GM12878 (cell line): Measurements from ENCODE around the gene FSIP1. TPM values are rescaled to one million over a fixed set of nuclear protein-coding genes. Genes with fewer than 3 reads are reported as not detected.

Experiments used
- ATAC-seq: fragments of 200-7000 bp; cut with Tn5 transposase; 3 replicates; pipeline ENCODE4 v1.9.1; 2020; ENCODE audit warnings: mild to moderate bottlenecking, moderate library complexity
- BruUV-seq: library from RNA; stranded (reverse); fragments of 400-500 nt; replicated peaks from 2 replicates; lab custom pipeline; 2021; lab: Mats Ljungman, UMichigan
- CTCF ChIA-PET: fragments of 300-600 bp; sonication (Branson Sonifier 250); formaldehyde crosslinking; extraction: SDS; loops from one replicate; lab custom pipeline; 2021; ENCODE audit warnings: inconsistent platforms; lab: Yijun Ruan, JAX
- POLR2A ChIA-PET: fragments of 350-600 bp; formaldehyde crosslinking; extraction: SDS; loops from one replicate; lab custom pipeline; 2021; ENCODE audit warnings: inconsistent platforms; lab: Charles Lee
- RAD21 ChIA-PET: fragments of 300-600 bp; sonication (Branson Sonifier 250); formaldehyde crosslinking; loops from one replicate; lab custom pipeline; 2023; ENCODE audit warnings: antibody characterized with exemption; ENCODE audit not compliant: unreplicated experiment; lab: Charles Lee
- SMC1A ChIA-PET: fragments of 300-600 bp; sonication (Branson Sonifier 250); formaldehyde crosslinking; loops from one replicate; lab custom pipeline; 2023; ENCODE audit not compliant: unreplicated experiment, uncharacterized antibody; lab: Charles Lee
- DNase-seq: peaks from one replicate; pipeline ENCODE4 v3.0.0-alpha.2; 2011; ENCODE audit warnings: low read depth, low spot score
- FAIRE-seq: peaks from 3 replicates; lab custom pipeline; 2011; peaks lifted over from hg19 to GRCh38; lab: Jason Lieb, UNC
- H2AFZ ChIP-seq: 2 replicates; pipeline ENCODE4 v1.6.0; 2011; ENCODE audit warnings: low read depth, low read length, control low read depth; ENCODE audit not compliant: control insufficient read depth
- H3K27ac ChIP-seq: 2 replicates; pipeline ENCODE4 v1.5.1; 2011; ENCODE audit warnings: control low read depth; ENCODE audit not compliant: control insufficient read depth, insufficient read depth
- H3K27me3 ChIP-seq, 2 experiments: replicated peaks in 1 of 2; 2 replicates each; pipeline versions ENCODE4 v1.6.0 to v1.6.1; 2011; ENCODE audit warnings: low read length in 1 of 2; ENCODE audit not compliant: control insufficient read depth in 2 of 2, insufficient read depth in 2 of 2
- H3K36me3 ChIP-seq, 2 experiments: 2 replicates each; pipeline ENCODE4 v1.5.1; 2011; ENCODE audit warnings: low read length in 1 of 2; ENCODE audit not compliant: control insufficient read depth in 2 of 2, insufficient read depth in 2 of 2
- H3K4me1 ChIP-seq: 2 replicates; pipeline ENCODE4 v1.6.1; 2011; ENCODE audit warnings: mild to moderate bottlenecking, low read length, moderate library complexity, mixed read lengths; ENCODE audit not compliant: control insufficient read depth, insufficient read depth
- H3K4me2 ChIP-seq: 2 replicates; pipeline ENCODE4 v1.6.0; 2011; ENCODE audit warnings: control low read depth; ENCODE audit not compliant: control insufficient read depth, insufficient read depth
- H3K4me3 ChIP-seq: fragments of 200-600 bp; sonication (generic); 2 replicates; pipeline ENCODE4 v1.5.1; 2016
- H3K79me2 ChIP-seq: 2 replicates; pipeline ENCODE4 v1.6.0; 2011; ENCODE audit warnings: low read length; ENCODE audit not compliant: control insufficient read depth, insufficient read depth
- H3K9ac ChIP-seq: 2 replicates; pipeline ENCODE4 v1.8.0; 2011; ENCODE audit warnings: low read length, control low read depth, mixed read lengths; ENCODE audit not compliant: control insufficient read depth, insufficient read depth
- H3K9me3 ChIP-seq: replicated peaks from 3 replicates; pipeline ENCODE4 v1.5.1; 2011; ENCODE audit warnings: mild to moderate bottlenecking, low read length; ENCODE audit not compliant: control insufficient read depth, insufficient read depth
- H4K20me1 ChIP-seq: 2 replicates; pipeline ENCODE4 v1.6.0; 2011; ENCODE audit not compliant: control insufficient read depth, insufficient read depth
- CEBPZ ChIP-seq: fragments of 150-350 bp; IDR thresholded peaks from 2 replicates; pipeline ENCODE4 v1.6.1; 2016; ENCODE audit warnings: low read depth, low read length
- GABPA ChIP-seq: IDR thresholded peaks from 2 replicates; pipeline ENCODE4 v1.6.1; 2014; ENCODE audit warnings: antibody characterized with exemption, low read depth, mild to moderate bottlenecking, inconsistent platforms
- MYC ChIP-seq: IDR thresholded peaks from 2 replicates; pipeline ENCODE4 v1.6.1; 2011; ENCODE audit warnings: mild to moderate bottlenecking, low read length, moderate library complexity, inconsistent platforms; ENCODE audit not compliant: insufficient read depth, insufficient replicate concordance, insufficient read length, severe bottlenecking
- NFIC ChIP-seq: IDR thresholded peaks from 2 replicates; pipeline ENCODE4 v1.6.1; 2012; ENCODE audit warnings: low read depth, mild to moderate bottlenecking, inconsistent platforms, low read length, moderate library complexity
- NR2F1 ChIP-seq: fragments of 450-650 bp; conservative IDR thresholded peaks from 2 replicates; pipeline ENCODE4 v1.6.1; 2017; ENCODE audit warnings: mild to moderate bottlenecking
- RBBP5 ChIP-seq: fragments of 200-600 bp; sonication (generic); conservative IDR thresholded peaks from 2 replicates; pipeline ENCODE4 v1.6.1; 2016
- RUNX3 ChIP-seq: IDR thresholded peaks from 2 replicates; pipeline ENCODE4 v1.6.1; 2012; ENCODE audit warnings: low read length, inconsistent platforms
- SMARCA5 ChIP-seq: fragments of 450-650 bp; IDR thresholded peaks from 2 replicates; pipeline ENCODE4 v1.6.1; 2017; ENCODE audit warnings: mild to moderate bottlenecking
- SREBF2 ChIP-seq: IDR thresholded peaks from 2 replicates; pipeline ENCODE4 v1.6.1; 2012; ENCODE audit warnings: mild to moderate bottlenecking, low read length
- TAF1 ChIP-seq: IDR thresholded peaks from 2 replicates; pipeline ENCODE4 v1.6.1; 2011; ENCODE audit warnings: mild to moderate bottlenecking, low read depth, low read length, borderline replicate concordance
- WGBS: methylation state at CpG from one replicate; pipeline ENCODE4 v1.1.6; 2016; ENCODE audit warnings: low lambda C conversion rate; ENCODE audit not compliant: insufficient replicate concordance, insufficient coverage; ENCODE audit errors: missing lambda C conversion rate; 5-methylcytosine and 5-hydroxymethylcytosine counted together
- in situ Hi-C: fragments of 300-500 bp; cut with MboI; formaldehyde crosslinking; loops from 9 replicates; pipeline ENCODE4 v1.14.3; 2018; ENCODE audit warnings: mixed read lengths
- intact Hi-C: fragments of 100-400 bp; cut with micrococcal nuclease; formaldehyde crosslinking; loops from one replicate; pipeline ENCODE4 v1.14.2; 2022; ENCODE audit not compliant: unreplicated experiment
- polyA plus RNA-seq, 11 experiments: library from polyadenylated mRNA; depleted of rRNA in 4 of 11; unstranded in 6 of 11; stranded (reverse) in 5 of 11; fragments of >200 nt; fragmentation: Nextera tagmentation in 4 of 11; fragmentation: Illumina TruSeq in 1 of 11; extraction: Ambion mirVana in 4 of 11; extraction: Trizol in 1 of 11; gene quantifications; 1 replicate in 1 of 11; 2 replicates in 10 of 11; pipeline versions ENCODE4 v1.2.1 to v1.2.3, GENCODE V29; 2011 to 2016; ENCODE audit warnings: inconsistent platforms in 2 of 11, missing spikeins in 2 of 11, low read depth in 1 of 11
- total RNA-seq, 4 experiments: library from RNA; depleted of rRNA in 3 of 4; stranded (reverse); fragments of >200 nt in 3 of 4; fragmentation: Illumina TruSeq in 1 of 4; extraction: Trizol in 1 of 4; gene quantifications; 2 replicates each; pipeline versions ENCODE4 v1.2.1 to v1.2.3, GENCODE V29; 2013 to 2021
- TF ChIP-seq, protein P1 (sequence below): fragments of 450-650 bp; IDR thresholded peaks from 2 replicates; pipeline ENCODE4 v1.6.1; 2018; ENCODE audit warnings: borderline replicate concordance, mild to moderate bottlenecking; ENCODE audit not compliant: partially characterized antibody

Gene FSIP1
- total and polyA plus RNA-seq, 10 of the 15 experiments (the other 5 are each of a cell fraction or from before 2014, with no cell fraction given): 0.15 to 0.67 (median 0.35) TPM

DNA sequence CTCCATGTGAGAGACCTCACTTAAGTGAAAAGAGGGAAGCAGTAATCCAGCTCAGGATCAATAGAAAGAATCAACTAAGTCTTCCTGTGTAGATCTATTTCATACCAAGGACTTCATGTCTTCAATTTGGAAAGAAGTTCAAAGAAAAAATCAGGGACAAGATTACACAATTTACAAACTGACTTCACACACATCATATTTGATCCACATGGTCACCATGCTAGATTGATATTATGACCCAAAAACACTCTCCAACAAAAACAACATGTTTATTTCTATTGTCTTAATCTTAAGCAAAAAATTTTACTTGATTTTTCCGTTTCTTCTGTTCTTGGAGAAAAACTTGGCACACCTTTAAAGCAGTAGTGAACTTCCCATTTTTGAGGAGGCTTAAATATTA, 125.5 kb downstream of the FSIP1 start (continued):
- TF ChIP-seq CEBPZ (no peak), SREBF2 (no peak)

DNA sequence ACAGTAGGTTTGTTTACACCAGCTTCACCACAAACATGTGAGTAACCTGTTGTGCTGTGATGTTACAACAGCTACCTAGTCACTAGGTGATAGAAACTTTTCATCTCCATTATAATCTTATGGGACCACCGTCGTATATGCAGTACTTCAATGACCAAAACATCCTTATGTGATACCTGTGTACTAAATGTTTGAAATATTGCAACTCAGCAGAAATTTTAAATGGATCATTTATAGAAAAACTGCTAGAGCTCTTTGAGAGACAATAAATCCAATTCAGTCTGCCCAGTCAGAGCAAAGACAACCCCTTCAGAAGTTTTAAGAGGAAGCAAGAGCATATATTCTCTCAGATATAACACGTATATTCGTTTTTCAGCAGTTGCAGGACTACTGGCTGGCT, 128.3 kb downstream of the FSIP1 start:
- no peak overlapping the region for H3K4me3 ChIP-seq
- H2AFZ ChIP-seq: no peak overlapping the region
- no peak overlapping the region for H3K27ac ChIP-seq
- no peak for FAIRE-seq
- ChIA-PET SMC1A (interaction anchor here (0.7 to 2.4 kb wide), 4 partner anchors 11 to 355 kb away, joined by 3 to 15 read pairs (median 6); no protein-coding TSS in a partner anchor), CTCF (interaction anchor here (0.6 to 2.4 kb wide), 7 partner anchors 9 to 598 kb away, joined by 3 to 7 read pairs (median 3); no protein-coding TSS in a partner anchor), RAD21 (interaction anchor here (0.5 kb wide), 1 partner anchor 501 kb away, joined by 3 read pairs; no protein-coding TSS in a partner anchor), POLR2A (no interaction called here)
- no peak overlapping the region for H3K9ac ChIP-seq
- H3K27me3 ChIP-seq: no peaks in the 10 kb centered on the region; a peak in 1 of 4 replicates
- no peaks in the 10 kb centered on the region for H4K20me1 ChIP-seq
- no peak for DNase-seq
- 35% methylated on average over 4 of the region's 4 CpGs for WGBS
- no peak for ATAC-seq
- no peaks in the 10 kb centered on the region for H3K36me3 ChIP-seq
- H3K79me2 ChIP-seq: no peaks in the 10 kb centered on the region
- H3K9me3 ChIP-seq: no peaks in the 10 kb centered on the region
- no TSS peak for BruUV-seq
- in situ Hi-C loops (no loop called here), intact Hi-C loops (no loop called here)
- no peak overlapping the region for H3K4me2 ChIP-seq
- no peaks in the 10 kb centered on the region for H3K4me1 ChIP-seq
- TF ChIP-seq, protein P1, sequence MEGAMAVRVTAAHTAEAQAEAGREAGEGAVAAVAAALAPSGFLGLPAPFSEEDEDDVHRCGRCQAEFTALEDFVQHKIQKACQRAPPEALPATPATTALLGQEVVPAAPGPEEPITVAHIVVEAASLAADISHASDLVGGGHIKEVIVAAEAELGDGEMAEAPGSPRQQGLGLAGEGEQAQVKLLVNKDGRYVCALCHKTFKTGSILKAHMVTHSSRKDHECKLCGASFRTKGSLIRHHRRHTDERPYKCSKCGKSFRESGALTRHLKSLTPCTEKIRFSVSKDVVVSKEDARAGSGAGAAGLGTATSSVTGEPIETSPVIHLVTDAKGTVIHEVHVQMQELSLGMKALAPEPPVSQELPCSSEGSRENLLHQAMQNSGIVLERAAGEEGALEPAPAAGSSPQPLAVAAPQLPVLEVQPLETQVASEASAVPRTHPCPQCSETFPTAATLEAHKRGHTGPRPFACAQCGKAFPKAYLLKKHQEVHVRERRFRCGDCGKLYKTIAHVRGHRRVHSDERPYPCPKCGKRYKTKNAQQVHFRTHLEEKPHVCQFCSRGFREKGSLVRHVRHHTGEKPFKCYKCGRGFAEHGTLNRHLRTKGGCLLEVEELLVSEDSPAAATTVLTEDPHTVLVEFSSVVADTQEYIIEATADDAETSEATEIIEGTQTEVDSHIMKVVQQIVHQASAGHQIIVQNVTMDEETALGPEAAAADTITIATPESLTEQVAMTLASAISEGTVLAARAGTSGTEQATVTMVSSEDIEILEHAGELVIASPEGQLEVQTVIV: no peak
- no peak for TF ChIP-seq SMARCA5
- TF ChIP-seq RUNX3: no peak
- TF ChIP-seq CEBPZ: no peak
- no peak for TF ChIP-seq MYC
- TF ChIP-seq TAF1: no peak
- no peak for TF ChIP-seq GABPA
- TF ChIP-seq NFIC: no peak
- no peak for TF ChIP-seq NR2F1
- no peak for TF ChIP-seq RBBP5
